ENCODE results near the gene GNAT2.

GNAT2 gene

DNA sequence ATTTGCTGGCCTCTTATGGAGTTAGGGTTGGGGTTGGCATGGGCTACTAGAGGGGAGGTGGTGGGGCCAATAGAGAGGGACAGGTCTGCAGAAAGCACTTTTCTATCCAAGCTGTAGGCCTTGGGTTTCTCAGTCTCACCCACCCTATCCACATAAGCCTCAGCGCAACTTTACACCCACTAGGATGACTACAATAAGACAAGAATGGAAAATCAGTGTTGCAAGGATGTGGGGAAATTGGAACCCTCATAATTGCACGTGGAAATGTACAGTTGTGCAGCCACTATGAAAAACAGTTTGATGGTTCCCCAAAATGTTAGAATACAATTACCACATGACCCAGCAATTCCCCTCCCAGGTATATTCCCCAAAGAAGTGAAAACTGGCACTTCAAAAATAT is 22.4 kb upstream of the GNAT2 start:
- no peak for DNase-seq

DNA sequence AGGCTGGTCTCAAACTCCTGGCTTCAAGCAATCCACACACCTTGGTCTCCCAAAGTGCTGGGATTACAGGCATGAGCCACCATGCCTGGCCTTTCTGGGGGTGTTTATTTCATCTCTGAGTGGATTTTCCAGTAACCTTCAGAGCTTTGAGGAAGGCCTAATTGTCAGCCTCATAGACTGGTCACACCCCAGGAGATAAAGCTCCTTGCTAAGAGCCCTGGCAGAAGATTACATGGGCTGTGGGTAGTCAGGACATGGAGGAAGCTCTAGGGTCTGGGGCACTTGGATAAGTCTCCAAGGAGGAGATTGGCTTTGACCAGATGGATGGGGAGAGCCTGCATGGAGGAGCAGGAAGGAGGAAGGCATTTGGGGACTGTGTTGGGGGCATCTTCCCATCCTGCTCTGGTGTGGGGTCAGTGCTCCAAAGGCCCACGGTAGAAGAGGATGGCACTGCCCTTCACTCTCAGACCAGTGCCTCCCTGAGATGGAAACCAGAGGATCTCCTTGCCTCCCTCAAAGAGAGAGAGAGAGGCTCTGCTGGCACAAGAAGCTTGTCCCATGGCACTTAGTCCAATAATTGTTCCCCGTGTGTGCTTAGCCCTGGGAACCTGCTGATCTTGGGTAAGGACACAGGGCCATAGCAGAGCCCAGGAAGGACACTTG is 21.8 kb upstream of the GNAT2 start:
- DNase-seq: no peak

DNA sequence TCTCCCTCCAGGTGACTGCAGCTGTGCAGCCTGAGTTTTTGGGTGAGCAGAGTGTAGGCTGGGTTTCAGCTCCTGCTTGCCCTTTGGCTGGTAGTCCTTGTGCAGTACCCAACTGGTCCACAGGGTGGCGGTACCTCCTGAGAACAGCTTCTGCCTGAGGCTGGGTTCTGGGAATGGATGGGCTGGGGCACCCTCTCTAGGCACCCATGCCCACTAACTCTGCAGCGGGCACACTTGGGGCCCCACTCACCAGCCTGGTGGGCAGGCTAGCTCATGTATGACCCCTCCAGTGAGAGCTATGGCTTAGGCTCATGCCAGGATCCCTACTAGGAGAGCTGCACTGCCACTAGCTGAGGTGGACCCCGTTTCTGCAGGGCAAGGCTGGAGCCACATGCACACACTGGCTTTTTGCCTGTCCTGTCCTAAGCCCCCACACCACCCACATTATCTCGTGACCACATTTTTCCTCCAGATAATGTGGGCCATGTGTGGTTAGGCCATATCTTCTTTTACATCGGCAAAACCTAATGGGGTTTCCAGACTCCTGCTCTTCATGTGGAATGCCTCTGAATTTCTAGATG is 21.0 kb upstream of the GNAT2 start:
- DNase-seq: peak; percentile 63

DNA sequence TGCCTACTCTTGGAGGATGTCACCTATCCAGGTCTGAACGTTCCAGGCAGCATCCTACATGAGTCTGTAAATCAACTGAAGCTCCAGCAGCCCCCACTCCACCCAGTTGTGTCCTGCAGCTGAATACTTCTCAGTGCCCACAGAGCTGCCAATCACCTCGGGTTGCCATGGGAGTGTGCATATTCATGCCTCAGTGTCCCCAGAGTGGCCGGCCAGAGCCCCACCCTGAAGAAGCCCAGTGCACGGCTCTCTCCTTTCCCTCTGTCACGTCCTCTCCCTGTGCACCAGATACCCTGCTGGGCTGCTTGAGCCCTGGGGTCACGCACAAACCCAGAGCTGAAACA is 20.4 kb upstream of the GNAT2 start:
- DNase-seq: no peak

DNA sequence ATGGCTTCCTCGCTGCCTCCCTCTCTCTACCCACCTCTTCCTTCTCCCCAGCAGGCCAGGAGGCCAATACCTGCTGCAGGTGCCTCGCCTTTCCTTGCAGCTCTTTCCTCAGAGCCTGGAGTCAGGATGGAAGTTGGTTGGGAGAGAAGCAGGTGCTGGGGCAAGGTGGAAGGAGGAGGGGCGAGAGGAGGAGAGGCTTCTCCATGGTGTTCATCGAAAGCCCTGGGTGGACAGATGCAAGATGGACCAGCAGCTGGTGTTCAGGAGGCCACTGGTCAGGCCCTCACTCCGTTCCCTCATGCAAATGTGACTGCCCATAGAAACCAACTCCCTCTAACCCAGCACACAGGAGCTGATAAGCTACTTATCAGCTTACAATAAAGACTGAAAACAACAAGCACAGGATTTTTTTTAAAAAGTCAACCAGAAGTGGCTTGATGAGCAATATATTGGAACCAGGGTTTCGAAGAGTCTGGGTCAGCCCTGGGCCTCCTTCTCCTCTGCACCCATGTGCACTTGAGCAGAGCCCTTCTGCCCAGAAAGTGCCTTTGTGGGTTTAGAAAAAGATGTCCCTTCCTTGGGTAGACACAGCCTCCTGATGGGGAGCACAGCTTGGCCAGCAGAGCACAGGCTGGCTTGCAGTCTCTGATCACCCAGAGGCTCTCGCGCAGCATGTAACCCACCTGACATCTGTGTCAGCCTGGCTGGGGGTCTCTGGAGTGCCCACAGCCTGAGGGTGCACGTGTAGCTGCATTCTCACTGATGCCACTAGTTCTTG is 19.8 kb upstream of the GNAT2 start:
- no peak for DNase-seq

DNA sequence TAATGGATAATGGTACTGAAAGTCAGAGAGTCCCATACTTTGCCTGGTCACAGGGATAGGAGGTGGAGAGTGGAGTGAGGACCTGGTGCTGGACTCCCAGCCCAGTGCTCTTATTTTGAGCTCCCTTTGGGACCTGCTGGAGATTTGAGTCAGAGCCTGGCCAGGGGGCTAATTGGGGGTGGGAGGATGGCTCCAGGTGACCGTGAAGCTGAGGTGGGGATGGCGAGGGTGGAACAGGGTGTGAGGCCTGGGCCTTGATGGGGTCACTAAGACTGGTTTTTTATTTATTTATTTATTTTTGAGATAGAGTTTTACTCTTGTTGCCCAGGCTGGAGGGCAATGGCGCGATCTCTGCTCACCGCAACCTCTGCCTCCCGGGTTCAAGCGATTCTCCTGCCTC is 18.0 kb upstream of the GNAT2 start:
- DNase-seq: no peak

DNA sequence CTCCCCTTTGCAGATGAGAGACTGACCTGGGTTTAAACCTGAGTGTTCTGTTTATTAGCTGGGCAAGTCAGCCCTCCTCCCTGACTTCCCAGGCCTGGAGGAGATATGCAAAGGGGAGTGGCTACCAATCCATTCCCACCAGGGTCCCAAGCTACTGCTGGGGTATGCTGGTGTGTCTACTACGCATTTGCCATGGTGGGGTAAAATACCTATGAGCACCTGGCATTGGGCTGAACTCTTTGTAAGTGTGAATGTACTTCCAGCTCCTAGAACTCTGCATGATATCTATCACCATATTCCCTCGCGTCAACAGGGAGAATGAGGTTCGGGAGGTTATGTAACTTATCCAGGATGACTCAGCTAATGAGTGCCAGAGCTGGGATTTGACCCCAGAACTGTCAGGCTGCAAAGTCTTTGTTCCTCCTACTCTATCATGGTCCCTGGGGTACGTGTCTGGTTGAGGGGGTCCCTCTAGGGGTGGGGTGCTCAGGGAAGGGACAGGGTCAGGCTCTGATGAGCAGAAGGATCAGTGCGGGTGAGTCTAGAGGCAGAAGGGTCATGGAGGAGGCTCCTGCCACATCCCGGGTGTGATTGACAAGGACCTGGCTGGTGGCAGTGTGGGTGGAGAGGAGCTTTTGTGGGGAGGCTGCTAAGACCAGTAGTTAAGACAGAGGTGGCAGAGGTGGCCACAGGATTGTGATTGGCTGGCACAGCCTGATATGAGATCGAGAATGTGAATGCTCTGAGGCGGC is 17.0 kb upstream of the GNAT2 start:
- DNase-seq: peak; percentile 44

DNA sequence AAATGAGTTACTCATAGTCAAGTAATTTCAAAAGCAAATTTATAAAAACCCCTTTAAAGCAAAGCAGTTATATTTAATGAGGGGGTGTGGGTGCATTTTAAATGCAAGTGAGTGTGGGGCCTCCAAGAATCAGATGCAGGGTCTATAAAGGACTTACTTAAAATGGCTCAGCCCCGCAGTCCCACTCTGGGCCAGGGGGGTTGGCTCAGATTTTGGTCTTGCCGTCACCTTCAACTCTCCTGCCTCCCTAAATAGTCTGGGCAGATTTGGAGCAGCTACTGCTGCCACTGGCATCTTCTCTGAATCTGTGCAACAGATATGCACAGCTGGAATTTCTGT is 16.4 kb upstream of the GNAT2 start:
- no peak for DNase-seq

DNA sequence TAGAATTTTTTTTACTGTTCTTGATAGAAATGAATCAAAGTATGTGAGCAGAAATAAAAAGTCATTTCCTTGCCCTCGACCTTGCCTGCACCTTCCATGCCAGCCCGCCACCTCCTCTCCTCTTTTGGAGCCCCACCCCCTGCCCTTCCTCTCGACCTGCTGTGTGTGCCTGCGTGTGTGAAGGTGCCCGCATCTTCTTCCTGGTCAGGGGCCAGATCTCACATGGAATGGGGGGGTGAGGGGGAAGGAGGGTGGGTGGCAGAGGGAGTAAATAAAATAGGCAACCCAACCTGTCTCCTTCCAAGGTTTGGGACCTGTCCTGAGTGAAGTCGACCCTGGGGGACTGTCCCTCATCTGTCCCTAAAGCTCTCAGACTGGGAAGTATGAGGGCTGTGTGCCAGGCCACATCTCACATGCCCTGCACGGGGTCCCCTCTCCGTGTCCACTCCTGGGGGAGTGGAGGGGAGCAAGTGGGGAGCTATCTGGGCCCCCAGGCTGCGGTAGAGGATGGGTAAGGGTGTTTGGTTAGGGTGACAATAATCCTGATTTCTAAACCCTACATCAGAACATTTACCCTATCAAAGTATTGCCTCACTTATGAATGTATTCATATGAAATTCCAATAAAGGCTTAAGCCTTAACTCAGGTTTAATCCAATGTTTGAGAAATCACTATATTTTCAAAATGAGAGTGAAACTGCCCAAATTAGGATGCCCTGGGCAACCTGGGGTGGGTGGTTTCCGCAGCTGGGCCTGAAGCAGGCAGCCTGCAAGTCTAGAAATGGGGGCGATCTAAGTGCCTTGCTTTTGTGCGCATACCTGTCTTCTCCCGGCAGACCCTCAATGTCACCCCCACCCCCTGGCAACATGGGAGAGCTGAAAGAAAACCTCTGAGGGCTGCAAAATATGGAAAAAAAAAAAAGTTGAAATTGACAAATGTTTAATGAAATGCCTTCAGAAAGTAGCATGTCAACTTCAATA is 15.6 kb upstream of the GNAT2 start:
- no peak for DNase-seq

DNA sequence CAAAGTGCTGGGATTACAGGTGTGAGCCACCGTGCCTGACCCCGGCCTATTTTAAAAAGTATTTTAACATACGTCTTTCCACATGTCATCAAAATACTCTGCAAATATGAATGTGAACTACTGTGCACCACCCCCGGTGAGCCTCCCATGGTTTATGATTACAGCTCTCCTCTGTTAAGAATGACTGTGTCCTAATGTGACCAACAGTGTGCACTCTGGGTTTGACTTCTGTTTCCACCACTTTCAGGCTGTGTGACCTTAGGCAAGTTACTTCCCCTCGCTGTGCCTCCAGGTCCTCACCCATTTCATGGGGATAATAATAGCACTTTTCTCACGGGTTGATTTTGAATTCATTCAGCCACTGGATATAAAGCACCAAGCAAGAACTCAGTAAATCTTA is 14.9 kb upstream of the GNAT2 start:
- DNase-seq: no peak

DNA sequence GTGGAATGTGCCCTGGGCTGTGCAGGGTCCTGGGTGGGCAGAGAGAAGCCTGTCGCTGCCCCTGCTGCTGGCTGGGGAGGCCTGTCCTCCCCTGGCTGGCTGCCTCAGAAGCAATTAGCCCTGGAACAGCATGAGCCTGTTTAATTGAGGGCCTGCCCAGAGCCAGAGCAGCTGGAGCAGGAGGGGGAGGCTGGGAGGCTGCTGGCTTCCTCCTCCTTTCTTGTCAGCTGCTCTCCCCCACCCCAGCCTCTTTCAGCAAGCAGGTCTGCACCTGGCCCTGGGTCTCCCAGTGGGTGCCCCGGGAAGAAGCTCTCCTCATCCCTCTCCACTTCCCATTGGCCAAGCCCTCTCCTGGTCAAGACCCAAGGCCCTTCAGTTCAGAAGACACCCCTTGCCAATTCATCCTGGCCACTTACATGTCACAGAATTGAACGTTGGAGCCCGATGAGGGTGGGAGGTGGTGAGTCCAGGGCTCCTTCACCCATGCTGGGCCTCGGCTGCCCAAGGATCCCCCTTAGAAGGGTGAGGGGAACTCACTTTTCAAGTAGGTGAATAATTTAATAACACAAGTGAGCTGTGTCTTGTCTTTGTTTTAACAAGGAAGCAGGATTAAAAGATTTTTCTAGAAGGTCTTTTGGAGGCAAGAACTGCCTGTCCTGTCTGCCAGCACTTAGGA is 13.4 kb upstream of the GNAT2 start:
- no peak for DNase-seq

DNA sequence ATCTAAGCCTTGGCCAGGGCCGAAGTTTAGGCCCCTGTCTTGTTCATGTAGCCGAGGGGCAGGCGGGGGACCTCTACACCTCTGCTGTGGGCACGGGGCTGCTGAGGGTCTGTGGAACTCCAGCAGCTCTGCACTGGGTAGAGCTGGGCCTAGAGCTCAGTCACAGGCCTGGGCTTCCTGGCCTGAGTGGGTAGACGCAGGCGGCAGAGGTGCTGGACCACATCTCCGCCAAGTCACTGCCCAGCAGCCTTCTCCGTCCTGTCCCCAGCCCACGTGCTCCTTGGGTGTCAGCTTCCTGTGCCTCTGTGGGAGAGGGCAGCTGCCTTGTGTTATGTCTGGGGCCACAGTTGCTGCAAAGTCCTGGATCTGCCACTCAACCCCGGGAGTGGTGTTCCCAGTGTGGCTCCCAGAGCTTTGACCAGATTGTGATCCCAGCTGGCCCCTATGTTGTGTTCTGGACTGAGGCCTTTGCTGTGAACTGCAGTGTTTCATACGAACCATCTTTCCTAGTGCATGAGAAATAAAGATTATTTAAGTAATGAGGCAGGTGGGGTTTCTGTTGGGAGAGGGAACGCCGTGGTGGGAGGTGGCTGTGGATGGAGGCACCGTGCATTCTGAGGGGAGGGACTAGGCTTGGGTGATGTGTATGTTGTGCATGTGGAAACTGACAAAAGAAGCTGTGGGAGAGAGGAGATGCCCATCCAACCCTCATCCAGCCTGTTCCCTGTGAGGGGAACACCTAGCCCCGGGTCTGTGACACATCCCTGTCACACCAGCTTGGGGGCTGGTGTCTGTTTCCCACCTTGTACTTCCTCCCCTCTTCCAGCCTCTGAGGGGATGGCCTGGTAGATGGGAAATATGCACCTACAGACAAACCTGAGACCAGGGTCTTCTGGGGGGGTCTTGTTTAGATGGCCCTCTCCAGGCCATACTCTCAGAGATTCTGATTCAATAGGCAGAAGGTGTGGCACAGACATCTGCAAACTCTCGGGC is 12.4 kb upstream of the GNAT2 start:
- DNase-seq: no peak

DNA sequence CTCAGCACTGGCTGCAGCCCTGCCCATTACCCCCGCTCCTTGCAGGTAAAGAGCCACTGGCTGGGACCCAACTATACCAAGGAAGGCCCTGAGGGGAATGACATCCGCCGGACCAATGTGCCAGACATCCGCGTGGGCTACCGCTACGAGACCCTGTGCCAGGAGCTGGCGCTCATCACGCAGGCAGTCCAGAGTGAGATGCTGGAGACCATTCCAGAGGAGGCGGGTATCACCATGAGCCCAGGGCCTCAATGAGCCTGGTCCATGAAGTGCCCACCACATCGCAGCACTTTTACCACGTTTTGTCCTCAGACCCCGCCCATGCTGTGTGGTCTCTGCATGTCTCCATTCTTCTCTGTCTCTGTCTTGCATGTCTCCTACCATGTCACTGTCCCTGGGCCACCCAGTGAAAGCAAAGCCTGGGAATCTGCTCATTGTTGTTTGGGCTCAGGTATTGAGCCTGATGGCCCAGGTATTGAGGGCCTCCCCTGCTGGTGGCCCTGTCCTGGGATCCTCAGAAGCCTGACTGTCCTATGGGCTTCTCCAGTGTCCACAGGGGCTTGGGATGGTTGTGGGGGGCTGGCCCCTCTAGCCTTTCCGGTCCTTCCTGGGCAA is 11.6 kb upstream of the GNAT2 start:
- no peak for DNase-seq

DNA sequence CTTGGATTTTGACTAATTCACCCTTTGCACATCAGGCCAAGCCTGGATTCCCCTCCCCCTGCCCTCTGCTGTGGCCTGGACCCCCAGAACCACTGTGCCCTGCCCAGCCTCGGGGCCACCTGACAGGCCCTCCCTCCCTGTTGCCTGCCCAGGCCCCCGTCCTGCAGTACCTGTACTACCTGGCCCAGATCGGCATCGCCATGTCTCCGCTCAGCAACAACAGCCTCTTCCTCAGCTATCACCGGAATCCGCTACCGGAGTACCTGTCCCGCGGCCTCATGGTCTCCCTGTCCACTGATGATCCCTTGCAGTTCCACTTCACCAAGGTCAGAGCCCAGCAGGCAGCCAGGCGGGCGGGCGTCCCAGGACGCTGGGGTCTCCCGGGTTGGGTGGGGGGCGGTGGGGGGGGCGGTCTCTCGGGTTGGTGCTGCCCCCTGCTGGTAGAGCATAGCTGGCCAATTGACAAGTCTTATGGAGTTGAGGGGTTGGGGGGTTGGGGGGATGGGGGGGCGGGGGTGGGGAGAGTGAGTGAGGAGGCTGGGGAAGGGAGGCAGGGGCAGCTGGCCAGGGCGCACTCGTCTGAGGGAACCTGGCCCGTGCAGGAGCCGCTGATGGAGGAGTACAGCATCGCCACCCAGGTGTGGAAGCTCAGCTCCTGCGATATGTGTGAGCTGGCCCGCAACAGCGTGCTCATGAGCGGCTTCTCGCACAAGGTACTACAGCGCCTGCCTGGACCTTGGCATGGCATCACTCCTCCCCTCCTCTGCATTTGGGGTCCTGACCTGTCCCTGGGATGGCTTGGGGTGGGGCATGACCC is 10.9 kb upstream of the GNAT2 start:
- no peak for DNase-seq

DNA sequence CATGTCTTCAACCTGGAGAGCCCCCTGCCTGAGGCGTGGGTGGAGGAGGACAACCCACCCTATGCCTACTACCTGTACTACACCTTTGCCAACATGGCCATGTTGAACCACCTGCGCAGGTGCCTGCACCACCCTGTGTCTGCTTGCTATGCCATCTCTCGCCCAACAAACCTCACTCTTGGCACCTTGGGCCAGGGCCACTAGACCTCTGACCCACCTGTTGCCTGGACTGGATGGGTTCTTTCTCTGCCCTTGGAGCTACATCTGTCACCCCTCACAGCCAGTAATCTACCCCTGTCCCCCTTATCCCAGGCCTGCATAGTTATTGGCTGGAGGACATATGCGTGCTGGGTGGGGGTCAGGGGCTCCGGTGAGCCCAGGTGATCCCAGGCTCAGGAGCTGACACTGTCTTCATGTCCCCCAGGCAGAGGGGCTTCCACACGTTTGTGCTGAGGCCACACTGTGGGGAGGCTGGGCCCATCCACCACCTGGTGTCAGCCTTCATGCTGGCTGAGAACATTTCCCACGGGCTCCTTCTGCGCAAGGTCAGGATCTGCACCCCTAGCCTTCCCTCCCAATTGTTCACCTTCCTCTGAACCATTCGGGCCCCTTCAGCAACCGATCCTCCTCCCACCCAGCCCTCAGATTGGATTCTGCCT is 10.1 kb upstream of the GNAT2 start:
- DNase-seq: no peak

DNA sequence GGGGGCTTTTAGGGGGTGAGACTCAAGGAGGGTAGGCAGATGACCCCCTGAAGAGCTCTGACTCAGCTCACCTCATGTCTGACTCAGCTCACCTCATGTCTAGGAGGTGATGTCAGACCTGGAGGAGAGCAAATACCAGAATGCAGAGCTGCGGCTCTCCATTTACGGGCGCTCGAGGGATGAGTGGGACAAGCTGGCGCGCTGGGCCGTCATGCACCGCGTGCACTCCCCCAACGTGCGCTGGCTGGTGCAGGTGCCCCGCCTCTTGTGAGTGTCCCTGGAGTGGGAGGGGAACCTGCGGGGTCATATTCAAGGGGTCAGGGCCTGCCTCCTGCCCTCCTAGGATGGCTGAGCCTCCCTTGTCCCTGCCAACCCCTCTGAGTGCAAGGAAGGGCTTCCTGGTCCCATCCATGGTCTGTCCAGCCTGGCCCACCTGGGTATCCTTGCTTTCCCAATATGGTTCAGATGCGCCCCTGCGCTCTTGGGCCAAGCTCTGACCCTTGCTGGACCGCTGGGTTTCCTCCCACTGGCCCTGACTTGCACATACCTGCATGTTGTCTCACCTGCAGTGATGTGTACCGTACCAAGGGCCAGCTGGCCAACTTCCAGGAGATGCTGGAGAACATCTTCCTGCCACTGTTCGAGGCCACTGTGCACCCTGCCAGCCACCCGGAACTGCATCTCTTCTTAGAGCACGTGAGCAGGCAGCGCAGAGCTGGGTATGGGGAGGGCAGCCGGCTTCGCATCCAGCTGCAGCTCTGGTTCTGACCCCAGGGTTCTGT is 9.3 kb upstream of the GNAT2 start:
- no peak for DNase-seq

DNA sequence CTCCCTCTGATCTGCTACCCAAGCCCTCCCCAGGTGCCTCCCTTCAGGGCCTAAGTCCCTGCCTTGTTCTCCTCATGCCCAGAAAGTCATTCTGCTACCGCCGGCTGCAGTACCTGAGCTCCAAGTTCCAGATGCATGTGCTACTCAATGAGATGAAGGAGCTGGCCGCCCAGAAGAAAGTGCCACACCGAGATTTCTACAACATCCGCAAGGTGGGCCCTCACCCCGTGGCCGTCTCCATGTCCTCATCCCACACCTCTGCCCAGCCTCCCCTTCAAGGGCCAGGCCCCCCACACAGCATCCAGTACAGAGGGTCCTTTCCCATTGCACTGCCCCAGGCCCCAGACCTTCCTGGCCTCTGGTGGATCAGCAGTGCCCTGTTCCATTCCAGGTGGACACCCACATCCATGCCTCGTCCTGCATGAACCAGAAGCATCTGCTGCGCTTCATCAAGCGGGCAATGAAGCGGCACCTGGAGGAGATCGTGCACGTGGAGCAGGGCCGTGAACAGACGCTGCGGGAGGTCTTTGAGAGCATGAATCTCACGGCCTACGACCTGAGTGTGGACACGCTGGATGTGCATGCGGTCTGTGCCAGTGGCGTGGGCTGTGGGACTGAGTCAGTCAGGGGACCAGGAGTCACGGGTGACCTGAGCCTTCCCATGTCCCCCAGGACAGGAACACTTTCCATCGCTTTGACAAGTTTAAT is 8.4 kb upstream of the GNAT2 start:
- DNase-seq: no peak
